Sigmoid colon (tissue), 7 donors: ENCODE results near the gene IL18. TPM values are rescaled to one million over a fixed set of nuclear protein-coding genes. Genes with fewer than 3 reads are reported as not detected.
"Not testable (repeated sequence)": the region's sequence is repeated elsewhere in the genome, so short reads cannot be mapped to it uniquely, and the experiment has no call there.

Experiments
- DNase-seq: peaks from one replicate; pipeline ENCODE4 v3.0.0-alpha.2; 2019
- H3K27ac ChIP-seq, 4 donors: fragments of 200-600 bp; sonication (generic); one replicate each; pipeline ENCODE4 v1.5.1; 2016 to 2019; ENCODE audit warnings: mild to moderate bottlenecking in 1 of 4
- H3K27me3 ChIP-seq, 3 donors: fragments of 200-600 bp; sonication (generic); one replicate each; pipeline ENCODE4 v1.5.1; 2019; ENCODE audit warnings: mild to moderate bottlenecking in 1 of 3
- H3K36me3 ChIP-seq, 4 donors: fragments of 200-600 bp; sonication (generic); one replicate each; pipeline ENCODE4 v1.5.1; 2016 to 2019
- H3K4me1 ChIP-seq, 4 donors: fragments of 200-600 bp; sonication (generic); one replicate each; pipeline ENCODE4 v1.5.1; 2017 to 2019
- H3K4me3 ChIP-seq, 4 donors: fragments of 200-600 bp; sonication (generic); one replicate each; pipeline ENCODE4 v1.5.1; 2017 to 2019; ENCODE audit warnings: mild to moderate bottlenecking in 2 of 4, moderate library complexity in 1 of 4
- H3K9me3 ChIP-seq, 4 donors: fragments of 200-600 bp in 3 of 4; sonication (generic) in 3 of 4; one replicate each; pipeline versions ENCODE4 v1.5.1 to v1.6.1; 2013 to 2019
- CTCF ChIP-seq, 4 experiments: fragments of 450-650 bp in 3 of 4; fragments of 200-600 bp in 1 of 4; IDR thresholded peaks; one replicate each; pipeline ENCODE4 v1.5.1; 2016 to 2019; ENCODE audit warnings: antibody characterized with exemption in 4 of 4, mild to moderate bottlenecking in 3 of 4, moderate library complexity in 2 of 4
- EP300 ChIP-seq, 4 donors: sonication (generic); formaldehyde crosslinking; IDR thresholded peaks; one replicate each; pipeline ENCODE4 v1.6.1; 2017; ENCODE audit warnings: antibody characterized with exemption in 4 of 4
- POLR2A ChIP-seq, 2 donors: fragments of 450-650 bp; IDR thresholded peaks; one replicate each; pipeline ENCODE4 v1.6.1; 2016; ENCODE audit warnings: antibody characterized with exemption in 2 of 2, mild to moderate bottlenecking in 2 of 2, moderate library complexity in 2 of 2
- POLR2AphosphoS5 ChIP-seq, 4 donors: sonication (generic); formaldehyde crosslinking; IDR thresholded peaks; one replicate each; pipeline ENCODE4 v1.6.1; 2017; ENCODE audit warnings: antibody characterized with exemption in 4 of 4
- WGBS, 2 donors: extraction: QIAGEN DNeasy Blood & Tissue Kit; methylation state at CpG; one replicate each; pipeline ENCODE4 v1.1.7; 2013; 5-methylcytosine and 5-hydroxymethylcytosine counted together
- intact Hi-C: fragments of 100-400 bp; cut with DNase I; formaldehyde crosslinking; loops from one replicate; pipeline ENCODE4 v1.15.1; 2023
- polyA plus RNA-seq, 3 donors: library from polyadenylated mRNA; stranded (reverse); fragments of 200-250 nt; gene quantifications; one replicate each; pipeline ENCODE4 v1.2.3, GENCODE V29; 2013
- total RNA-seq, 4 donors: library from RNA; depleted of rRNA; stranded (reverse); fragments of >200 nt; gene quantifications; one replicate each; pipeline ENCODE4 v1.1.0, GENCODE V29; 2016
- donor health status: healthy with polysubstance abuse.
- donor health status: Bipolar disorder and iron deficiency.
- donor health status: healthy.

Gene IL18
- total and polyA plus RNA-seq, 7 donors, result 5.8 to 211 (median 18.6) TPM

- Histone ChIP-seq H3K9me3 (no peaks in the 10 kb centered on the region), H3K4me3 (no peak overlapping the region), H3K27me3 (no peaks in the 10 kb centered on the region), H3K36me3 (no peaks in the 10 kb centered on the region), H3K27ac (no peak overlapping the region), H3K4me1 (no peaks in the 10 kb centered on the region)
- intact Hi-C loops, result no loop called here
- TF ChIP-seq POLR2A (IDR thresholded peaks at IDR 0.05) (no peak), CTCF (IDR thresholded peaks at IDR 0.05) (no peak), POLR2AphosphoS5 (IDR thresholded peaks at IDR 0.05) (no peak), EP300 (IDR thresholded peaks at IDR 0.05) (no peak)
- WGBS, 2 donors, result 84 to 93% methylated on average over 1 of the region's 1 CpG
- no peak for DNase-seq
Observed at GRCh38 chr11:112210890-112211289, 47.0 kb upstream of the IL18 start.

GRCh38 chr11:112206071-112206470, 42.2 kb upstream of the IL18 start:
- H3K36me3 ChIP-seq, result peaks cover 0 to 3% (median 0%) of the 10 kb centered on the region in 4 donors
- no peak overlapping the region for H3K4me3 ChIP-seq
- H3K9me3 ChIP-seq, result no peaks in the 10 kb centered on the region
- intact Hi-C loops, result no loop called here
- 95 to 97% methylated on average over 23 of the region's 23 CpGs for WGBS, 2 donors
- no peaks in the 10 kb centered on the region for H3K4me1 ChIP-seq
- no peaks in the 10 kb centered on the region for H3K27me3 ChIP-seq
- H3K27ac ChIP-seq, result no peak overlapping the region
- DNase-seq, result peak; percentile 60
- TF ChIP-seq EP300 (IDR thresholded peaks at IDR 0.05) (no peak), POLR2A (IDR thresholded peaks at IDR 0.05) (no peak), POLR2AphosphoS5 (IDR thresholded peaks at IDR 0.05) (no peak), CTCF (IDR thresholded peaks at IDR 0.05) (no peak)

GRCh38 chr11:112200252-112200651, 36.4 kb upstream of the IL18 start:
- no peaks in the 10 kb centered on the region for H3K9me3 ChIP-seq
- no peaks in the 10 kb centered on the region for H3K36me3 ChIP-seq
- 26 to 33% methylated on average over 2 of the region's 2 CpGs for WGBS, 2 donors
- DNase-seq, result no peak
- no peak overlapping the region for H3K4me3 ChIP-seq
- intact Hi-C loops, result no loop called here
- TF ChIP-seq CTCF (IDR thresholded peaks at IDR 0.05), result no peak
- no peak for TF ChIP-seq POLR2AphosphoS5 (IDR thresholded peaks at IDR 0.05)
- no peak for TF ChIP-seq POLR2A (IDR thresholded peaks at IDR 0.05)
- no peak for TF ChIP-seq EP300 (IDR thresholded peaks at IDR 0.05)
- H3K27ac ChIP-seq, result no peak overlapping the region
- H3K4me1 ChIP-seq, result no peaks in the 10 kb centered on the region
- H3K27me3 ChIP-seq, result no peaks in the 10 kb centered on the region

GRCh38 chr11:112199101-112199500, 35.2 kb upstream of the IL18 start:
- H3K27ac ChIP-seq, intact Hi-C loops, H3K9me3 ChIP-seq, H3K4me1 ChIP-seq, H3K27me3 ChIP-seq, H3K4me3 ChIP-seq, DNase-seq, H3K36me3 ChIP-seq: not testable (repeated sequence)
- 75 to 88% methylated on average over 4 of the region's 4 CpGs for WGBS, 2 donors

- Histone ChIP-seq H3K27ac (no peak overlapping the region), H3K27me3 (no peaks in the 10 kb centered on the region), H3K36me3 (peaks cover 0 to 5% (median 0%) of the 10 kb centered on the region in 4 donors), H3K9me3 (no peaks in the 10 kb centered on the region), H3K4me3 (no peak overlapping the region), H3K4me1 (no peaks in the 10 kb centered on the region)
- WGBS, 2 donors, result 97 to 98% methylated on average over 2 of the region's 2 CpGs
- DNase-seq, result no peak
- intact Hi-C loops, result no loop called here
- no peak for TF ChIP-seq POLR2A (IDR thresholded peaks at IDR 0.05)
- TF ChIP-seq EP300 (IDR thresholded peaks at IDR 0.05), result no peak
- no peak for TF ChIP-seq CTCF (IDR thresholded peaks at IDR 0.05)
- no peak for TF ChIP-seq POLR2AphosphoS5 (IDR thresholded peaks at IDR 0.05)
Observed at GRCh38 chr11:112196519-112197087, 32.7 kb upstream of the IL18 start.
